HepG2 (cell line): ENCODE data around the gene TNFRSF6B. TPM values are rescaled to one million over a fixed set of nuclear protein-coding genes. Genes with fewer than 3 reads are reported as not detected.

Experiments used
- ATAC-seq: fragments of 200-7000 bp; cut with Tn5 transposase; 3 replicates; pipeline ENCODE4 v1.9.1; 2020; ENCODE audit warnings: mild to moderate bottlenecking, moderate library complexity
- BruUV-seq: library from RNA; stranded (reverse); fragments of 400-500 nt; replicated peaks from 2 replicates; lab custom pipeline; 2021; lab: Mats Ljungman, UMichigan
- CTCF ChIA-PET: fragments of 300-600 bp; formaldehyde crosslinking; extraction: SDS; loops from one replicate; lab custom pipeline; 2021; ENCODE audit warnings: low total read pairs, inconsistent platforms, low intra/inter-chr PET ratio; lab: Yijun Ruan, JAX
- POLR2A ChIA-PET: fragments of 350-600 bp; sonication (Branson Sonifier 250); formaldehyde crosslinking; loops from one replicate; lab custom pipeline; 2020; ENCODE audit warnings: antibody characterized with exemption, inconsistent platforms; lab: Yijun Ruan, JAX
- DNase-seq: peaks from one replicate; pipeline ENCODE4 v3.0.0-alpha.2; 2015; ENCODE audit warnings: low spot score
- FAIRE-seq: peaks from 3 replicates; lab custom pipeline; 2011; peaks lifted over from hg19 to GRCh38; lab: Jason Lieb, UNC
- H2AFZ ChIP-seq: one replicate; pipeline ENCODE4 v1.6.1; 2011; ENCODE audit warnings: low read length, inconsistent platforms
- H3K27ac ChIP-seq: fragments of 300-600 bp; 3 replicates; pipeline ENCODE4 v1.8.0; 2011; ENCODE audit warnings: mixed run types, mild to moderate bottlenecking, mixed read lengths, low read length, inconsistent platforms; ENCODE audit not compliant: insufficient read depth; ENCODE audit errors: extremely low read length
- H3K27me3 ChIP-seq, 2 experiments: fragments of 200-600 bp in 1 of 2; 2 replicates in 1 of 2; 3 replicates in 1 of 2; pipeline versions ENCODE4 v1.6.0 to v1.8.0; 2011; ENCODE audit warnings: low read length in 2 of 2, mild to moderate bottlenecking in 2 of 2, moderate library complexity in 2 of 2, inconsistent platforms in 1 of 2; ENCODE audit not compliant: insufficient read depth in 2 of 2, control insufficient read depth in 1 of 2
- H3K36me3 ChIP-seq, 2 experiments: fragments of 200-600 bp in 1 of 2; replicated peaks in 1 of 2; 2 replicates in 1 of 2; 3 replicates in 1 of 2; pipeline versions ENCODE4 v1.5.1 to v1.8.0; 2011; ENCODE audit warnings: low read length in 2 of 2, inconsistent platforms in 1 of 2; ENCODE audit not compliant: insufficient read depth in 2 of 2, control insufficient read depth in 1 of 2
- H3K4me1 ChIP-seq: 2 replicates; pipeline ENCODE4 v1.5.1; 2012; ENCODE audit warnings: low read length, inconsistent platforms; ENCODE audit not compliant: insufficient read depth
- H3K4me2 ChIP-seq: 2 replicates; pipeline ENCODE4 v1.6.0; 2011; ENCODE audit warnings: low read depth, low read length, inconsistent platforms
- H3K4me3 ChIP-seq, 3 experiments: fragments of 200-600 bp in 1 of 3; sonication (generic), shearing (Covaris generic) in 1 of 3; replicated peaks in 1 of 3; 2 replicates each; pipeline ENCODE4 v1.5.1; 2011 to 2016; ENCODE audit warnings: low read length in 3 of 3, inconsistent platforms in 2 of 3, low read depth in 2 of 3, mild to moderate bottlenecking in 2 of 3, control low read depth in 1 of 3, mixed read lengths in 1 of 3; ENCODE audit not compliant: insufficient read depth in 1 of 3
- H3K79me2 ChIP-seq: one replicate; pipeline ENCODE4 v1.6.1; 2011; ENCODE audit warnings: low read length, inconsistent platforms; ENCODE audit not compliant: insufficient read depth
- H3K9ac ChIP-seq: 2 replicates; pipeline ENCODE4 v1.6.0; 2011; ENCODE audit warnings: mild to moderate bottlenecking, low read depth, low read length, inconsistent platforms; ENCODE audit not compliant: insufficient read depth
- H3K9me3 ChIP-seq: 2 replicates; pipeline ENCODE4 v1.5.1; 2012; ENCODE audit warnings: mild to moderate bottlenecking, low read length
- H4K20me1 ChIP-seq: 2 replicates; pipeline ENCODE4 v1.6.0; 2011; ENCODE audit warnings: inconsistent platforms, mild to moderate bottlenecking, low read length, moderate library complexity; ENCODE audit not compliant: insufficient read depth
- ARID2 ChIP-seq: sonication (generic); formaldehyde crosslinking; IDR thresholded peaks from 2 replicates; pipeline ENCODE4 v1.8.1; 2022; ENCODE audit warnings: mild to moderate bottlenecking, missing genetic modification reagents, borderline replicate concordance
- DZIP1 ChIP-seq: sonication (generic); formaldehyde crosslinking; IDR thresholded peaks from 2 replicates; pipeline ENCODE4 v1.5.0; 2020; ENCODE audit warnings: mild to moderate bottlenecking, missing genetic modification reagents
- FOXP1 ChIP-seq, 2 experiments: fragments of 450-650 bp in 1 of 2; IDR thresholded peaks; 2 replicates each; pipeline ENCODE4 v1.6.1; 2017 to 2018; ENCODE audit warnings: antibody characterized with exemption in 1 of 2
- HNRNPL ChIP-seq: fragments of 200-400 bp; formaldehyde crosslinking; IDR thresholded peaks from 2 replicates; pipeline ENCODE4 v1.6.1; 2017; ENCODE audit warnings: mild to moderate bottlenecking, low read depth, low read length
- IRF1 ChIP-seq: sonication (generic); formaldehyde crosslinking; IDR thresholded peaks from 2 replicates; pipeline ENCODE4 v1.4.0; 2020; ENCODE audit warnings: low read depth, mild to moderate bottlenecking, missing genetic modification reagents
- JUND ChIP-seq: sonication (generic); formaldehyde crosslinking; IDR thresholded peaks from 2 replicates; pipeline ENCODE4 v1.8.0; 2022; ENCODE audit warnings: mild to moderate bottlenecking, missing genetic modification reagents
- KAT8 ChIP-seq: IDR thresholded peaks from 2 replicates; pipeline ENCODE4 v1.6.1; 2016; ENCODE audit warnings: missing genetic modification reagents, missing compliant biosample characterization
- MTERF4 ChIP-seq: sonication (generic); formaldehyde crosslinking; IDR thresholded peaks from 2 replicates; pipeline ENCODE4 v1.8.0; 2023; ENCODE audit warnings: mild to moderate bottlenecking, missing genetic modification reagents
- MYC ChIP-seq: sonication (generic); formaldehyde crosslinking; IDR thresholded peaks from 2 replicates; pipeline ENCODE4 v1.9.0; 2021; ENCODE audit warnings: missing genetic modification reagents, borderline replicate concordance
- POLR2A ChIP-seq, 2 experiments: IDR thresholded peaks; 2 replicates each; pipeline ENCODE4 v1.6.1; 2011; ENCODE audit warnings: low read depth in 2 of 2, low read length in 2 of 2, mild to moderate bottlenecking in 1 of 2, moderate library complexity in 1 of 2; ENCODE audit not compliant: insufficient read depth in 1 of 2
- RORA ChIP-seq: sonication (generic); formaldehyde crosslinking; IDR thresholded peaks from 2 replicates; pipeline ENCODE4 v1.5.0; 2020; ENCODE audit warnings: mild to moderate bottlenecking, missing genetic modification reagents, moderate library complexity
- RXRA ChIP-seq: sonication (generic); formaldehyde crosslinking; IDR thresholded peaks from 2 replicates; pipeline ENCODE4 v1.5.1; 2020; ENCODE audit warnings: missing genetic modification reagents
- SALL1 ChIP-seq: sonication (generic); formaldehyde crosslinking; IDR thresholded peaks from 2 replicates; pipeline ENCODE4 v1.8.0; 2022; ENCODE audit warnings: mild to moderate bottlenecking, missing genetic modification reagents
- SMARCE1 ChIP-seq: fragments of 450-650 bp; IDR thresholded peaks from 2 replicates; pipeline ENCODE4 v1.6.1; 2017; ENCODE audit warnings: borderline replicate concordance
- ZFP91 ChIP-seq: sonication (generic); formaldehyde crosslinking; IDR thresholded peaks from 2 replicates; pipeline ENCODE4 v1.9.0; 2022; ENCODE audit warnings: missing genetic modification reagents, mild to moderate bottlenecking, borderline replicate concordance
- ZNF3 ChIP-seq: IDR thresholded peaks from 2 replicates; pipeline ENCODE4 v1.7.0; 2017; ENCODE audit warnings: inconsistent platforms
- ZNF501 ChIP-seq: sonication (generic); formaldehyde crosslinking; IDR thresholded peaks from 2 replicates; pipeline ENCODE4 v1.5.1; 2020; ENCODE audit warnings: mild to moderate bottlenecking, moderate library complexity, missing genetic modification reagents
- WGBS: methylation state at CpG from one replicate; pipeline ENCODE4 v1.1.6; 2017; ENCODE audit warnings: low lambda C conversion rate; 5-methylcytosine and 5-hydroxymethylcytosine counted together
- in situ Hi-C: cut with HindIII; loops from 2 replicates; pipeline ENCODE4 v1.10.0; 2017; ENCODE audit warnings: low pct_unique_long_range_greater_than_20kb; ENCODE audit not compliant: extremely low pct_ligation_motif_present
- intact Hi-C: fragments of 100-400 bp; cut with micrococcal nuclease; formaldehyde crosslinking; loops from one replicate; pipeline ENCODE4 v1.10.0; 2022; ENCODE audit not compliant: unreplicated experiment
- polyA plus RNA-seq, 8 experiments: library from polyadenylated mRNA; depleted of rRNA in 3 of 8; stranded (reverse) in 7 of 8; unstranded in 1 of 8; fragments of >200 nt; fragmentation: Illumina TruSeq in 4 of 8; extraction: Trizol in 4 of 8; gene quantifications; 2 replicates each; pipeline versions ENCODE4 v1.2.1 to v1.2.3, GENCODE V29; 2011 to 2016; ENCODE audit warnings: low read depth in 4 of 8, missing spikeins in 1 of 8, mixed read lengths in 1 of 8; ENCODE audit not compliant: insufficient read depth in 1 of 8
- total RNA-seq, 5 experiments: library from RNA; depleted of rRNA; stranded (reverse); fragments of >200 nt; fragmentation: Illumina TruSeq; extraction: Trizol; gene quantifications; 2 replicates each; pipeline ENCODE4 v1.2.3, GENCODE V29; 2016; ENCODE audit warnings: low read depth in 1 of 5

The TNFRSF6B gene
- total and polyA plus RNA-seq, 2 of the 13 experiments (the other 11 are each of a cell fraction or from before 2014, with no cell fraction given) = 0.24 TPM; not detected in 1

- TF ChIP-seq POLR2A (IDR thresholded peaks at IDR 0.05; ENCODE audit: insufficient read depth in 1 of 2, low read depth in 2 of 2, low read length in 2 of 2) (peak in 1 of 2 experiments; percentile 2; a peak in 1 of 4 replicates), RORA (CRISPR knock-in tag) (no peak), MTERF4 (CRISPR knock-in tag) (no peak), FOXP1 (IDR thresholded peaks at IDR 0.05) (no peak), FOXP1 (CRISPR knock-in tag; IDR thresholded peaks at IDR 0.05) (no peak), KAT8 (CRISPR knock-in tag) (no peak)
Observed at GRCh38 chr20:63746751-63747315, 50.4 kb downstream of the TNFRSF6B start (continued).

- H3K4me3 ChIP-seq = peak overlapping the region in 2 of 3 experiments; percentile 17 to 47; a peak in 1 of 6 replicates
- no peaks in the 10 kb centered on the region for H4K20me1 ChIP-seq
- no peak overlapping the region for H3K9ac ChIP-seq
- ATAC-seq = peak; percentile 44
- ChIA-PET POLR2A (interaction anchor here (1.0 to 5.1 kb wide), 3 partner anchors 10 to 209 kb away, joined by 3 to 28 read pairs (median 4); partner anchors contain the start of genes ARFRP1, LIME1, SLC2A4RG and UCKL1), CTCF (no interaction called here)
- peak overlapping the region; percentile 13 for H3K27ac ChIP-seq
- in situ Hi-C loops = no loop called here
- no peaks in the 10 kb centered on the region for H3K9me3 ChIP-seq
- 11% methylated on average over 6 of the region's 13 CpGs for WGBS
- no peaks in the 10 kb centered on the region for H3K79me2 ChIP-seq
- no peak overlapping the region for H2AFZ ChIP-seq
- no peak for FAIRE-seq
- peaks cover 70% of the 10 kb centered on the region for H3K4me1 ChIP-seq
- peaks cover 11 to 12% of the 10 kb centered on the region in 2 experiments; a peak in 4 of 5 replicates for H3K36me3 ChIP-seq
- no peak for DNase-seq
- no peaks in the 10 kb centered on the region for H3K27me3 ChIP-seq
- peak overlapping the region; percentile 44 for H3K4me2 ChIP-seq
- no TSS peak for BruUV-seq
- intact Hi-C loops = loop anchor here (10.0 kb wide), 1 partner anchor 117 kb away; the partner anchor contains the start of genes ABHD16B and TPD52L2
- no peak for TF ChIP-seq ARID2 (CRISPR knock-in tag)
- TF ChIP-seq ZNF501 (CRISPR knock-in tag) = 0 out of 2 replicates have a peak, but pooled peaks have one; percentile 21
- no peak for TF ChIP-seq ZFP91
- no peak for TF ChIP-seq SMARCE1
- TF ChIP-seq JUND (CRISPR knock-in tag) = no peak
- TF ChIP-seq MYC (CRISPR knock-in tag) = peak; percentile 42; the same call in 1 of the 2 replicates
- peak; percentile 94 for TF ChIP-seq HNRNPL
- TF ChIP-seq IRF1 = no peak
- peak; percentile 17; the same call in 1 of the 2 replicates for TF ChIP-seq SALL1 (CRISPR knock-in tag)
- no peak for TF ChIP-seq ZNF3 (CRISPR knock-in tag)
- TF ChIP-seq RXRA (CRISPR knock-in tag) = 0 out of 2 replicates have a peak, but pooled peaks have one; percentile 7
- TF ChIP-seq DZIP1 (CRISPR knock-in tag) = peak; percentile 69; the same call in 1 of the 2 replicates
Observed at GRCh38 chr20:63747622-63748069, 51.2 kb downstream of the TNFRSF6B start.
